NCI-H2081 treated with DMSO at 0.1 percent for 48 hours (cell line): ENCODE results near the gene SF3A2.
"Not testable (repeated sequence)": the region's sequence is repeated elsewhere in the genome, so short reads cannot be mapped to it uniquely, and the experiment has no call there.

Source experiments
- DNase-seq: peaks from one replicate; lab custom pipeline; 2025; lab: John Stamatoyannopoulos, UW

SF3A2 gene, protein sequence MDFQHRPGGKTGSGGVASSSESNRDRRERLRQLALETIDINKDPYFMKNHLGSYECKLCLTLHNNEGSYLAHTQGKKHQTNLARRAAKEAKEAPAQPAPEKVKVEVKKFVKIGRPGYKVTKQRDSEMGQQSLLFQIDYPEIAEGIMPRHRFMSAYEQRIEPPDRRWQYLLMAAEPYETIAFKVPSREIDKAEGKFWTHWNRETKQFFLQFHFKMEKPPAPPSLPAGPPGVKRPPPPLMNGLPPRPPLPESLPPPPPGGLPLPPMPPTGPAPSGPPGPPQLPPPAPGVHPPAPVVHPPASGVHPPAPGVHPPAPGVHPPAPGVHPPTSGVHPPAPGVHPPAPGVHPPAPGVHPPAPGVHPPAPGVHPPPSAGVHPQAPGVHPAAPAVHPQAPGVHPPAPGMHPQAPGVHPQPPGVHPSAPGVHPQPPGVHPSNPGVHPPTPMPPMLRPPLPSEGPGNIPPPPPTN

GRCh38 chr19:2236314-2237050 is at the start of gene SF3A2, which contains the start of gene PLEKHJ1:
Gene SF3A2 (plus strand): TSS chr19:2236824. CDS start chr19:2243419, 6,595 bp downstream.
Gene PLEKHJ1 (minus strand): TSS chr19:2236329. CDS start chr19:2236248, 81 bp downstream.
- DNase-seq: peak; percentile 85

DNA sequence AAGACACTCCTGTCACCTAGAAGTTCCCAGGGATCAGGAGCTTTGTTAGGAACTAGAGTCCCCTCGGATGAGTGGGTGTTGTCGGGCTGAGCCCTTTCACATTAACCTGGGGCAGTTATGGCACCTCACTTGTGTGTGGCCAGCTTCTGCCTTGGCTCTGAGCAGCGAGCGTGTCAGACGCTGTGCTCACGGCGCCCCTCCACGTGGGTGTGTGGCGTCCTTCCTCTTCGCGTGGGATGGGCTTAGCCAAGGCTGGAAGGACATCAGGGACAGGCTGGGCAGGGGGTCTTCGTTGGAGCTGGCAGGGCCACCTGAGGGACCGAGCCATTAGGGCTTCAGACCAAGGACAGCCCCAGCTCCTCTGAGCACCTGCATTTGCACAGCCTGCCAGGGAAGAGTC is 49.5 kb upstream of the SF3A2 start:
- no peak for DNase-seq

- no peak for DNase-seq
Measured at GRCh38 chr19:2188708-2189385, 47.8 kb upstream of the SF3A2 start.

DNA sequence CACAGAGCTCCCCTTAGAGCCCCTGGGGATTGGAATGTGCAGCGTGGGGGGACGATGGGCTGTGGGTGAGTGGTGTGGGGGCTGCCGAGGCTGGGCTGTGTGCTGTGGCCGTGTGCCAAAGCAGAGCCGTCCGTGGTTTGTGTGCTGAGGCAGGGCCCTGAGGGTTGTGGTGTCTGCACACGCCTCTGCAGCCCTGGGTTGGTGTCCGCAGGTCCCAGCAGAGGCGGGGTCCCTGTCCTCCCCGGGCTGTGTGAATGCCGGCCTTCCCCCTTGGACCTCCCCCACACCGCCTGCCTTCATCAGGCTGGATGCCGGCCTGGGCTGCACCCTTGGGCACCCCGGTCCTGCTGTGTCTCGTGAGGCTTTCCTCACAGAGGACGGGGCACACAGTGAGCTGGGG is 46.7 kb upstream of the SF3A2 start:
- no peak for DNase-seq

- no peak for DNase-seq
Measured at GRCh38 chr19:2190848-2191455, 45.7 kb upstream of the SF3A2 start.

- DNase-seq: no peak
Measured at GRCh38 chr19:2191456-2192310, 44.9 kb upstream of the SF3A2 start.

GRCh38 chr19:2192862-2193261 is 43.8 kb upstream of the SF3A2 start:
- no peak for DNase-seq

GRCh38 chr19:2193807-2194206 is 42.8 kb upstream of the SF3A2 start:
- DNase-seq: no peak

GRCh38 chr19:2194513-2195078 is 42.0 kb upstream of the SF3A2 start:
- no peak for DNase-seq

- no peak for DNase-seq
Measured at GRCh38 chr19:2195361-2195760, 41.3 kb upstream of the SF3A2 start.

GRCh38 chr19:2195914-2196313 is 40.7 kb upstream of the SF3A2 start:
- no peak for DNase-seq

GRCh38 chr19:2197270-2197669 is 39.4 kb upstream of the SF3A2 start:
- no peak for DNase-seq

DNA sequence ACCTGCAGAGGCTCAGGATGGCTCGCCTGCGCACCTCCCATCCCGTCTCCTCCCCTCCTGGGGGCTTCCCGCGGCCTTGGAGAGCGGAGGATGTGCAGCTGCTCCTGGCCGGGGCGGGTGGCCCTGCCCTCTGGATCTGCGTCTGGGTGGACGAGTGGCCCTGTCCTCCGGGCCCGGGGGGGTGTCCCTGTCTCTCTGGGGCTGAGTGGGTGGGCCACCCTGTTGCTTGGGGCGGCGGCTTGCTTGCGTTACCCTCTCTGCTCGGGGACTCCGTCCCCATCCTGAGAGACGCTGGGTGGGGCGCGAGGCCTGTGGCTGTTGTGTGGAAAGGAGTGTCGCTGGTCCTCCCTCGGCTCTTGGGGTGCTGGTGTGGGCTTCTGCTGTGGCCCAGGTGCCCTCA is 38.3 kb upstream of the SF3A2 start:
- no peak for DNase-seq

- DNase-seq: no peak
Measured at GRCh38 chr19:2199215-2199614, 37.4 kb upstream of the SF3A2 start.

DNA sequence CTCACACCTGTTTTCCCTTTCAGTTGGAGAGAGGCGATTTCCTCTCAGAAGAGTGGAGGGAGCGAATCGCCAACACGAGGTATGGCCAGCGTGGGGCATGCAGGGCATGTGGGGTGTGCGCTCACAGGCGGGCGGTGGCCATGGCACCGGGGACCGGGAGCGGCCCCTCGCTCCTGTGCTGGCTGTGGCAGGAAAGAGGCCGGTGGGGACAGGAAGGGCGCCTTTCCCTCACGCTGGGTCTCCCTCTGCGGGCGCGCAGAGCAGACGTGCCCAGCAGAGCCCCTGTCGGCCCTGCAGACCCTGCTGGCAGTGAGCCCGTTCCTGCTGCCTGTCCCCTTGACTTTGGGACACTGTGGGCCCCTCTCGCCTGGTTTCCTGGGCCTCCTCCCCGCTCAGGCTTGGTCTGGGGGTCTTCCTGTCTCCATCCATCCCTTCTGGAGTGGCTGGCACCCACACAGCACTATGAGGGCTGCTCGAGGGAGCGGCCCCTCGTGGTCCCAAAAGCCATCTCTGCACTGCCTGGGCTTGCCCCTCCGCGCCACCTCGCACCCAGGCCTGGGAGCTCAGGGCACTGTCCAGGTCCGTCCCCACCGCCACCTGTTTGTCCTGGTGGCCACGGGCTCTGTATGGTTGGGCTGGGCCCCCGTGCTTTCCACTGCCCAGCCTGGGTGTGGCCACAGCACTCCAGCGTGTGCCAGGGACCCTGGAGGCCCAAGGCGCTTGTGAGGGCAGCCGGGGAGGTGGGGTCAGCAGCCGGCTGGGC is 36.6 kb upstream of the SF3A2 start:
- no peak for DNase-seq

GRCh38 chr19:2200624-2201294 is 35.9 kb upstream of the SF3A2 start:
- DNase-seq: not testable (repeated sequence)

DNA sequence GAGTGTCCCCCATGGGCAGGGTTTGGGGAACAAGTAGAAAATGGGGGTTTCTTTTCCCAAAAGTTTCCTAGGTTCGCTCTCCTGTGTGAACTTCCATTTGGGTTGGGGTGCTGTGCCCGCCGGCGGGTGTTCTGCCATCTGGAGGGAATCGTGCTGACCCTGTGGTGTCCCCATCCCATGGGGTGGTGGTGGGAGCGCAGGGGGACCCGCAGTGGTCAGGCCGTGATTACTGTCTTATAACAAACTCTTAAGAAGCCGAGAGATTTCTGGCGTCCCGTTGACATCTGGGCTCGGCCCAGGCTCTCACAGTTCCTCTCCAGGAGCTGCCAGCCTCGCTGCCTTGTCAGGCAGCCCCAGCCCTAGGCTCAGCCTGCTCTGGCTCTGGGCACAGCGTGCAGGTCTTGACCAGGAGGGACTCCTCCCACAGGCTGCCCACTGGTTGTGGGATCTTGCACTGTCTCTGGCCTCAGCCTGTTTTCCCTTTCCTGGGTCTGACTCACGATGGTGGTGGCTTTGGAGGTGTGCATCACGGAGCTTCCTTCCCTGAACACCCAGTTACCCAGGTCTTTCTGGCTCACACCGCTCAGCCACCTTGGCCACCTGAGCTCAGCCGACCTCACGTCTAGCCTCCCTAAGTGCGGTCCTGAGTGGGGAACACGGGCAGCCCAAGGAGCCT is 35.0 kb upstream of the SF3A2 start:
- no peak for DNase-seq

DNA sequence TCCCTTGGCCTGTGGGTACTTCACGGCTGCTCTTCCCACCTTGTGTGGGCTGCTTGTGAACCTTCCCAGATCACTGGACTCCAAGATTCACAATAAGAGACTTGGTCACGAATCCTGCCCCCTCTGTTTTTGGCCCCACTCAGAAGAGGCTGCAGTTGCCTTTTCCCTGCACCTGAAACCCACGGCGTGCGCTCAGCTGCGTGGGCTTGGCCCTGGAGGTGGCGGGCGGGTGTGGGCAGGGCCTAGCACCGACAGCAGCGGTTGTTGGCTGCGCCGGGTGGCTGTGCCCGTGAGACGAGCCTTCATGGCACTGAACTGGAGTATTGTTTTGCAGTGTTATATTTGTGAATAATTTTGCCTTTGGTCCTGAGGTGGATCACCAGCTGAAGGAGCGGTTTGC is 34.3 kb upstream of the SF3A2 start:
- DNase-seq: no peak

DNA sequence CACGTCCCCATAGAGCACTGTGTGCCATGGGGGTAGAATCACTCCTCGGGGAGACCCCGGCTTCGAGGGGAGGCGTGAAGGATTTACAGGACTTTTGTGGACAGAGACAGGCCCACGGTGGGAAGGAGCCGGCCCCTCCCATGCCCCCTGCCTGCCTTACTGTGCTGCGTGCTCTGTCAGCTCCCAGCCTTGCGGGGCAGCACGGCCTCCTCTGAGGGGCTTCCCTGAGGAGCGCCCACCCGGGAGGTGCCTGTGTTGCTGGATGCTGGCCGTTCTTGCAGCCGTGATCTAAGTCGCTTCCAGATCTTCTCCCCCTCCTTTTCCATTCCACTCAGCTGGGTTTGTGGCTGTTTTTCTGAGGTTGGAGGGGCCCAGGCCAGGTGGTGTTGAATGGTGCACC is 29.6 kb upstream of the SF3A2 start:
- no peak for DNase-seq
